Pancreas (tissue), 10 donors: ENCODE results near the gene TMCO1. TPM values are rescaled to one million over a fixed set of nuclear protein-coding genes. Genes with fewer than 3 reads are reported as not detected.

ENCODE experiments used
- ATAC-seq, 4 donors: fragments of 200-7000 bp; cut with Tn5 transposase; one replicate each; pipeline versions ENCODE4 v1.8.0 to v1.9.1; 2020; ENCODE audit warnings: mild to moderate bottlenecking in 4 of 4, moderate library complexity in 4 of 4
- DNase-seq, 6 donors: peaks; one replicate each; pipeline ENCODE4 v3.0.0-alpha.2; 2020
- FAIRE-seq: peaks from 2 replicates; lab custom pipeline; 2012; peaks lifted over from hg19 to GRCh38; lab: Jason Lieb, UNC
- H3K27ac ChIP-seq, 4 donors: fragments of 200-600 bp; sonication (generic); 1 replicate in 3 of 4; 2 replicates in 1 of 4; pipeline versions ENCODE4 v1.5.0 to v1.8.0; 2020
- H3K27me3 ChIP-seq, 4 donors: fragments of 200-600 bp; one replicate each; pipeline ENCODE4 v1.8.0; 2021
- H3K36me3 ChIP-seq, 3 donors: fragments of 200-600 bp; sonication (generic) in 1 of 3; one replicate each; pipeline versions ENCODE4 v1.5.0 to v1.8.0; 2020 to 2021
- H3K4me1 ChIP-seq, 3 donors: fragments of 200-600 bp; one replicate each; pipeline ENCODE4 v1.8.0; 2021
- H3K4me3 ChIP-seq, 4 donors: fragments of 200-600 bp; sonication (generic) in 2 of 4; one replicate each; pipeline versions ENCODE4 v1.5.0 to v1.8.0; 2020 to 2021
- H3K9me3 ChIP-seq, 4 donors: fragments of 200-600 bp; one replicate each; pipeline ENCODE4 v1.8.0; 2021
- WGBS, 2 donors: extraction: QIAGEN DNeasy Blood & Tissue Kit; methylation state at CpG; one replicate each; pipeline ENCODE4 v1.1.7; 2013; 5-methylcytosine and 5-hydroxymethylcytosine counted together
- intact Hi-C, 3 donors: fragments of 100-400 bp; cut with DNase I; formaldehyde crosslinking; loops; one replicate each; pipeline versions ENCODE4 v1.11.1 to v1.14.2; 2022
- polyA plus RNA-seq, 2 donors: library from polyadenylated mRNA; stranded (reverse); fragments of 200-250 nt; gene quantifications; one replicate each; pipeline ENCODE4 v1.2.3, GENCODE V29; 2013
- total RNA-seq, 6 donors: library from RNA; stranded (reverse); fragmentation: NEBNext Ultra II Directional in 4 of 6; extraction: Animal tissue kit (Norgen Biotek cat#: 25700) in 4 of 6; gene quantifications; one replicate each; pipeline versions ENCODE4 v1.2.1 to v1.2.4, GENCODE V29; 2021 to 2023
- TF ChIP-seq, protein P1 (sequence below), 4 donors: fragments of 200-600 bp; sonication (generic) in 3 of 4; IDR thresholded peaks; one replicate each; pipeline versions ENCODE4 v1.5.0 to v1.8.0; 2021; ENCODE audit warnings: antibody characterized with exemption in 4 of 4
- donor health status: healthy with polysubstance abuse.
- donor health status: DM: no; HTN: no; CAD: no; lungs with moderate emphysema.
- donor health status: DM: no; HTN: no; CAD: no.
- donor health status: control.
- donor health status: control.
- donor health status: Bipolar disorder and iron deficiency.
- donor health status: DM: yes; HTN: yes; CAD: no.
- donor health status: DM: no; HTN: no; CAD: no.
- donor health status: DM: no; HTN: no; CAD: no.
- donor health status: DM: yes; HTN: yes; CAD: no.

TMCO1 gene
- total and polyA plus RNA-seq, 8 donors: 24.3 to 53.5 (median 43.4) TPM

DNA sequence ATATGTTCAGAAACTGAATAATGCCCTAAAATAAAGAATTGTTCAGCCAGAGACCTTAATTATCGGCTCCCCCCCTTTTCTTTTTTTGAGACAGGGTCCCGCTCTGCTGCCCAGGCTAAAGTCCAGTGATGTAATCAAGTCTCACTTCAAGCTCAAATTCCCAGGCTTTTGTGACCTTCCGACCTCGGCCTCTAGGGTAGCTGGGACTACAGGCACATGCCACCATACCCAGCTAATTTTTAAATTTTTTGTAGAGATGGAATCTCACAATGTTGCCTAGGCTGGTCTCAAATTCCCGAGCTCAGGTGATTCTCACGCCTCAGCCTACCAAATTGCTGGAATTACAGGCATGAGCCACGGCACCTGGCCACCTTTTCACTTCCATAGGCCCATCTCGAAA, 26.5 kb downstream of the TMCO1 start:
- FAIRE-seq (no peak), DNase-seq (no peak), ATAC-seq (no peak)
- intact Hi-C loops: no loop called here
- 96 to 97% methylated on average over 8 of the region's 8 CpGs for whole genome bisulfite sequencing, 2 donors
- no peaks in the 10 kb centered on the region for H3K9me3 ChIP-seq
- TF ChIP-seq, protein P1, sequence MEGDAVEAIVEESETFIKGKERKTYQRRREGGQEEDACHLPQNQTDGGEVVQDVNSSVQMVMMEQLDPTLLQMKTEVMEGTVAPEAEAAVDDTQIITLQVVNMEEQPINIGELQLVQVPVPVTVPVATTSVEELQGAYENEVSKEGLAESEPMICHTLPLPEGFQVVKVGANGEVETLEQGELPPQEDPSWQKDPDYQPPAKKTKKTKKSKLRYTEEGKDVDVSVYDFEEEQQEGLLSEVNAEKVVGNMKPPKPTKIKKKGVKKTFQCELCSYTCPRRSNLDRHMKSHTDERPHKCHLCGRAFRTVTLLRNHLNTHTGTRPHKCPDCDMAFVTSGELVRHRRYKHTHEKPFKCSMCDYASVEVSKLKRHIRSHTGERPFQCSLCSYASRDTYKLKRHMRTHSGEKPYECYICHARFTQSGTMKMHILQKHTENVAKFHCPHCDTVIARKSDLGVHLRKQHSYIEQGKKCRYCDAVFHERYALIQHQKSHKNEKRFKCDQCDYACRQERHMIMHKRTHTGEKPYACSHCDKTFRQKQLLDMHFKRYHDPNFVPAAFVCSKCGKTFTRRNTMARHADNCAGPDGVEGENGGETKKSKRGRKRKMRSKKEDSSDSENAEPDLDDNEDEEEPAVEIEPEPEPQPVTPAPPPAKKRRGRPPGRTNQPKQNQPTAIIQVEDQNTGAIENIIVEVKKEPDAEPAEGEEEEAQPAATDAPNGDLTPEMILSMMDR (IDR thresholded peaks at IDR 0.05): no peak
- no peak overlapping the region for H3K27ac ChIP-seq
- H3K4me1 ChIP-seq: peaks cover 0 to under 1% (median under 1%) of the 10 kb centered on the region in 3 donors
- no peaks in the 10 kb centered on the region for H3K27me3 ChIP-seq
- no peak overlapping the region for H3K4me3 ChIP-seq
- H3K36me3 ChIP-seq: peaks cover 0 to 36% (median 14%) of the 10 kb centered on the region in 3 donors

DNA sequence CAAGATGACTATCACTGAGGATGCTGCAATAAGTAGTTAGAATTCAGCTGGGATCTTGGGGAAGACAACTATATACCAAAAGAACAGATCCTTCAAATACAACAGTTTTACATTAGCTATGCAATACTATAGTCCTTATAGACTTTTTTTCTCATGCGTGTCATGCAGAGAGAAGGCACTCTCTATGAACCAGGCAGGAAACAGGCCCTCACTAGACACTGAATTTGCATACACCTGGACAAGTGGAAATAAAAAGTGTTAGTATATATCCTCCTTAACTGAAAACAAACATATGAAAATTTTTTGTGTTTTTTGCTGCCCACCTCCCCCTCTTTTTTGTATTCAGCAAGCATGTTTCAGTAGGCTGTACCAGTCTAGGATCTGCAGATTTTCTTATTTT, 29.9 kb downstream of the TMCO1 start:
- Histone ChIP-seq H3K27ac (no peak overlapping the region), H3K27me3 (no peaks in the 10 kb centered on the region), H3K4me3 (no peak overlapping the region), H3K4me1 (no peaks in the 10 kb centered on the region), H3K36me3 (peaks cover 0 to 32% (median 14%) of the 10 kb centered on the region in 3 donors), H3K9me3 (no peaks in the 10 kb centered on the region)
- TF ChIP-seq, protein P1 (IDR thresholded peaks at IDR 0.05): no peak
- intact Hi-C loops: no loop called here
- no peak for DNase-seq
- FAIRE-seq: no peak
- no peak for ATAC-seq
- 94 to 96% methylated on average over 1 of the region's 1 CpG for WGBS, 2 donors

DNA sequence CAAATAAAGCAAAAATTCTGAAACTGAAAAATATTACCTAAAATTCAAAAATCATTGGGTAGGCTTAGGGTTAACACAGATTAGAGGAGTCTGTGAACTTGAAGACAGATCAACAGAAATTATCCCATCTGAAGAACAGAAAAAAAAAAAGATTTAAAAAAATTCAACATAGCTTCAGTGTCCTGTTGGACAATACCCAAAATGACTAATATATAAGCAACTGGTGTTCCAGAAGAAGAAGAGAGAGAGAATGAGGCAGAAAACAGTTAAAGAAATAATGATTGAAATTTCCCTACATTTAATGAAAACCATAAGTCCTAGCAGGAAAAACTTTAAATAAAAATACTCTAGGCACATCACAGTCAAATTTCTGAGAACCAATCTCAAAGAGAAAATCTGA, 31.5 kb downstream of the TMCO1 start:
- Histone ChIP-seq H3K9me3 (no peaks in the 10 kb centered on the region), H3K36me3 (peaks cover 0 to 18% (median 11%) of the 10 kb centered on the region in 3 donors)
- intact Hi-C loops: no loop called here

DNA sequence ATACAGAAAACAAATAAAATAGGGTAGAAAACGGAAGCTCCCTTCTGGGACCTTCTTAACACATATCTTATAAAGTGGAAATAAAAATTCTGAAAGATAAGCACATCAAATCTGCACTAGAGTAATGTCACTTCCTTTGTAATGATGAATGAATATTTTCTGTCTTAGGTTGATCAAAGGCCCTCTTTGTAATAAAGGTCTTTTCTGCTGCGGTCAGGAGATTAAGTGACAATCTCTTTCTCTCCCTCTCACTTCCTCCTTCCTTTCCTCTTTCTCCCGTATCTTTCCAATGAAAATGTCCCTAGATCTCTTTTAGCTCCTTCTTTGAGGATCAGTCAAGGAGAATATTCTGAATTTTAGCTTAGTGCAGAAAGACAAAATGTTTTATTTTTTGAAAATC, 33.8 kb downstream of the TMCO1 start:
- 93% methylated on average over 3 of the region's 3 CpGs for WGBS, 2 donors
- intact Hi-C loops: no loop called here

More for the DNA sequence above, 31.5 kb downstream of the TMCO1 start:
- DNase-seq: no peak
- ATAC-seq: no peak
- no peaks in the 10 kb centered on the region for H3K4me1 ChIP-seq
- no peaks in the 10 kb centered on the region for H3K27me3 ChIP-seq
- no peak for FAIRE-seq
- TF ChIP-seq, protein P1 (IDR thresholded peaks at IDR 0.05): no peak
- no peak overlapping the region for H3K4me3 ChIP-seq
- no peak overlapping the region for H3K27ac ChIP-seq

DNA sequence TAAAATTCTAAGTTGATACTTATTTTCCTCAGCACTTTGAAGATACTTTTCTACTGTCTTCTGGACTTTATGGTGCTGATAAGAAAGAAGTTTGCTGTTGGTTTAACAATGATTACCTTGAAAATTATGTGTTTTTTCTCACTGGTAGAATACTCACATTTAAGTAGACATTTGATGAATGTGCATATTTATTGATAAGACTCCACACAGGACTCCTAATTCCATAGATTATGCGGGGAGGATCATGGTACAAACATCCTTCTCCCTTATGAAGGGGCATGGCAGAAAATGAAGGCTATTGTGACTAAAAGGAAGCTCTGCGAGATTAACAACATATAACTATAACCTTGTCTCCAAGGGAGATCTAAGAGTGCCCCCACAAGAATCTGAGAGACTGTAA, 41.8 kb downstream of the TMCO1 start:
- H3K9me3 ChIP-seq: no peaks in the 10 kb centered on the region
- FAIRE-seq: no peak
- no peak overlapping the region for H3K4me3 ChIP-seq
- peaks cover 0 to 9% (median 4%) of the 10 kb centered on the region in 3 donors for H3K36me3 ChIP-seq
- no peak for ATAC-seq
- no peaks in the 10 kb centered on the region for H3K4me1 ChIP-seq
- no peaks in the 10 kb centered on the region for H3K27me3 ChIP-seq
- 95 to 97% methylated on average over 2 of the region's 2 CpGs for WGBS, 2 donors
- TF ChIP-seq, protein P1 (IDR thresholded peaks at IDR 0.05): no peak
- H3K27ac ChIP-seq: no peak overlapping the region
- intact Hi-C loops: no loop called here
- DNase-seq: no peak

More for the DNA sequence above, 33.8 kb downstream of the TMCO1 start:
- no peaks in the 10 kb centered on the region for H3K27me3 ChIP-seq
- H3K9me3 ChIP-seq: no peaks in the 10 kb centered on the region
- no peaks in the 10 kb centered on the region for H3K36me3 ChIP-seq
- H3K4me1 ChIP-seq: no peaks in the 10 kb centered on the region
- no peak for ATAC-seq
- no peak overlapping the region for H3K27ac ChIP-seq
- H3K4me3 ChIP-seq: no peak overlapping the region
- TF ChIP-seq, protein P1 (IDR thresholded peaks at IDR 0.05): no peak
- DNase-seq: no peak
- FAIRE-seq: no peak
